ENCODE measurements around the gene FAM83B. TPM values are rescaled to one million over a fixed set of nuclear protein-coding genes. Genes with fewer than 3 reads are reported as not detected.
"Not testable (repeated sequence)": the region's sequence is repeated elsewhere in the genome, so short reads cannot be mapped to it uniquely, and the experiment has no call there.

Gene FAM83B
- total RNA-seq, 4 donors from 2014 or later, result 4.1 TPM; not detected in 3

GRCh38 chr6:54817834-54818233, 28.7 kb upstream of the FAM83B start:
- WGBS, 2 donors (ENCODE audit: low coverage in 1 of 2), result 61 to 77% methylated on average over 2 of the region's 2 CpGs
- H3K4me1 ChIP-seq, result no peaks in the 10 kb centered on the region
- TF ChIP-seq EP300 (IDR thresholded peaks at IDR 0.05) (no peak), POLR2A (IDR thresholded peaks at IDR 0.05) (no peak), CTCF (IDR thresholded peaks at IDR 0.05) (no peak)
- H3K4me3 ChIP-seq, result no peak overlapping the region
- H3K36me3 ChIP-seq, result no peaks in the 10 kb centered on the region
- H3K9me3 ChIP-seq, result peaks cover 0 to 6% (median 0%) of the 10 kb centered on the region in 3 donors
- H3K27ac ChIP-seq, result no peak overlapping the region
- H3K27me3 ChIP-seq, result no peaks in the 10 kb centered on the region
- no peak for ATAC-seq

- not testable (repeated sequence) for ATAC-seq, H3K27ac ChIP-seq, H3K4me1 ChIP-seq, H3K4me3 ChIP-seq, H3K36me3 ChIP-seq, H3K27me3 ChIP-seq, H3K9me3 ChIP-seq
- 75% methylated on average over 2 of the region's 6 CpGs; no CpG with 5 or more reads in 1 of the 2 donors for WGBS, 2 donors (ENCODE audit: low coverage in 1 of 2)
These were observed 22.3 kb upstream of the FAM83B start for GRCh38 chr6:54824225-54824624.

GRCh38 chr6:54827010-54827409, 19.6 kb upstream of the FAM83B start:
- H3K27ac ChIP-seq, result no peak overlapping the region
- WGBS, 2 donors (ENCODE audit: low coverage in 1 of 2), result 52 to 61% methylated on average over 2 of the region's 2 CpGs
- no peaks in the 10 kb centered on the region for H3K27me3 ChIP-seq
- H3K9me3 ChIP-seq, result peaks cover 0 to 8% (median 0%) of the 10 kb centered on the region in 3 donors
- no peak for TF ChIP-seq POLR2AphosphoS5 (IDR thresholded peaks at IDR 0.05)
- TF ChIP-seq CTCF (IDR thresholded peaks at IDR 0.05), result no peak
- TF ChIP-seq POLR2A (IDR thresholded peaks at IDR 0.05), result no peak
- TF ChIP-seq EP300 (IDR thresholded peaks at IDR 0.05), result no peak
- no peak for ATAC-seq
- H3K4me3 ChIP-seq, result no peak overlapping the region
- H3K4me1 ChIP-seq, result no peaks in the 10 kb centered on the region
- H3K36me3 ChIP-seq, result no peaks in the 10 kb centered on the region

GRCh38 chr6:54830216-54830615, 16.4 kb upstream of the FAM83B start:
- Histone ChIP-seq H3K4me1 (no peaks in the 10 kb centered on the region), H3K27ac (no peak overlapping the region), H3K36me3 (no peaks in the 10 kb centered on the region), H3K4me3 (no peak overlapping the region), H3K9me3 (no peaks in the 10 kb centered on the region), H3K27me3 (no peaks in the 10 kb centered on the region)
- TF ChIP-seq POLR2AphosphoS5 (IDR thresholded peaks at IDR 0.05), result no peak
- no peak for TF ChIP-seq EP300 (IDR thresholded peaks at IDR 0.05)
- no peak for TF ChIP-seq CTCF (IDR thresholded peaks at IDR 0.05)
- TF ChIP-seq POLR2A (IDR thresholded peaks at IDR 0.05), result no peak
- no peak for ATAC-seq
- 73% methylated on average over 1 of the region's 1 CpG; no CpG with 5 or more reads in 1 of the 2 donors for WGBS, 2 donors (ENCODE audit: low coverage in 1 of 2)

- no peaks in the 10 kb centered on the region for H3K36me3 ChIP-seq
- no peak for TF ChIP-seq CTCF (IDR thresholded peaks at IDR 0.05)
- TF ChIP-seq EP300 (IDR thresholded peaks at IDR 0.05), result no peak
- TF ChIP-seq POLR2AphosphoS5 (IDR thresholded peaks at IDR 0.05), result no peak
- TF ChIP-seq POLR2A (IDR thresholded peaks at IDR 0.05), result no peak
- H3K4me3 ChIP-seq, result no peak overlapping the region
- WGBS, 2 donors (ENCODE audit: low coverage in 1 of 2), result 80% methylated on average over 1 of the region's 1 CpG
- H3K4me1 ChIP-seq, result no peaks in the 10 kb centered on the region
- no peaks in the 10 kb centered on the region for H3K27me3 ChIP-seq
- no peak overlapping the region for H3K27ac ChIP-seq
- H3K9me3 ChIP-seq, result no peaks in the 10 kb centered on the region
- ATAC-seq, result no peak
These were observed 11.4 kb upstream of the FAM83B start for GRCh38 chr6:54835176-54835575.
